Measurements from ENCODE around the gene CLEC1A.

CLEC1A gene

DNA sequence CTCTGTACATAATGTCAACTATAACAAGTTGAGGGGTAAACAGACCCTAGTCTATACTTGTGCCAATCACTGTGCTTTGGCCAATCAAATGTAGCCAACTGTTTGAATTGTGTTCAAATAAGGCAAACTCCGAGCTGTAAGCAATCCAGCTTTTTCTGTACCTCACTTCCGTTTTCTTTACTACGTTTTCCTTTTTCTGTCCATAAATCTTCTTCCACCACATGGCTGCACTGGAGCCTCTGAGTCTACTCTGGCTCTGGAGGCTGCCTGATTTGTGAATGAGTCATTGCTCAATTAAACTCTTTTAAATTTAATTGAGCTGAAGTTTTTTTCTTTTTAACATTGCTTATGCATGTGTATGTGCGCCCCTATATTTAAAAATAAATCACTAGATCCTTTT is 29.7 kb downstream of the CLEC1A start:
- no peak overlapping the region for H3K14ac ChIP-seq (ENCODE audit: low read length)
- no peak overlapping the region for H3K23ac ChIP-seq (ENCODE audit: low read depth, low read length, poor library complexity)
- H3K4me2 ChIP-seq (ENCODE audit: insufficient read depth, low read length, poor library complexity, severe bottlenecking): no peak overlapping the region
- no peak overlapping the region for H2BK15ac ChIP-seq (ENCODE audit: low read length)
- no peaks in the 10 kb centered on the region for H3K9me3 ChIP-seq (replicated peaks in 1 of 2; ENCODE audit: control insufficient read depth in 2 of 2, insufficient read depth in 1 of 2, low read depth in 1 of 2, low read length in 2 of 2)
- H3K4ac ChIP-seq (ENCODE audit: low read length): no peak overlapping the region
- no peak for DNase-seq (ENCODE audit: low spot score)
- H3K27ac ChIP-seq (replicated peaks; ENCODE audit: low read length): no peak overlapping the region
- peaks cover 0 to 2% of the 10 kb centered on the region in 2 donors for H3K4me1 ChIP-seq (ENCODE audit: control insufficient read depth in 2 of 2, insufficient read depth in 1 of 2, low read depth in 1 of 2, low read length in 2 of 2)
- no peak overlapping the region for H2BK12ac ChIP-seq (ENCODE audit: low read length)
- peaks cover 0 to 2% (median 0%) of the 10 kb centered on the region in 3 experiments for H3K27me3 ChIP-seq (ENCODE audit: control insufficient read depth in 3 of 3, insufficient read depth in 3 of 3, low read depth in 1 of 3, low read length in 3 of 3)
- H3K36me3 ChIP-seq (replicated peaks in 1 of 2; ENCODE audit: control insufficient read depth in 2 of 2, insufficient read depth in 2 of 2, low read length in 2 of 2): no peaks in the 10 kb centered on the region
- H2BK120ac ChIP-seq (ENCODE audit: low read depth, low read length): no peak overlapping the region
- no peak overlapping the region for H2BK5ac ChIP-seq (ENCODE audit: low read length)
- no peak overlapping the region for H3K18ac ChIP-seq (ENCODE audit: low read length)
- no peak overlapping the region for H2AFZ ChIP-seq (ENCODE audit: low read length)
- no CpG with 5 or more reads among the region's 4 CpGs for WGBS, 2 donors (ENCODE audit: extremely low coverage in 2 of 2, insufficient read length in 2 of 2, insufficient replicate concordance in 1 of 2)
- H3K79me1 ChIP-seq (ENCODE audit: low read depth, low read length): no peaks in the 10 kb centered on the region
- no peak overlapping the region for H4K91ac ChIP-seq (ENCODE audit: low read depth, low read length, poor library complexity)
- no peak overlapping the region for H2AK5ac ChIP-seq (ENCODE audit: low read depth, low read length)
- no peak overlapping the region for H3K4me3 ChIP-seq (ENCODE audit: low read length in 2 of 2)
- no peak overlapping the region for H4K8ac ChIP-seq (ENCODE audit: low read depth, low read length)
- H3K9ac ChIP-seq (ENCODE audit: low read depth, low read length, poor library complexity): no peak overlapping the region

GRCh38 chr12:10068644-10069043 is 30.1 kb downstream of the CLEC1A start:
- H3K9me3 ChIP-seq (replicated peaks in 1 of 2; ENCODE audit: control insufficient read depth in 2 of 2, insufficient read depth in 1 of 2, low read depth in 1 of 2, low read length in 2 of 2): no peaks in the 10 kb centered on the region
- no peak overlapping the region for H2AK5ac ChIP-seq (ENCODE audit: low read depth, low read length)
- H3K4me3 ChIP-seq (ENCODE audit: low read length in 2 of 2): no peak overlapping the region
- no peak overlapping the region for H2BK5ac ChIP-seq (ENCODE audit: low read length)
- no peak overlapping the region for H2AFZ ChIP-seq (ENCODE audit: low read length)
- H3K27ac ChIP-seq (replicated peaks; ENCODE audit: low read length): no peak overlapping the region
- H3K18ac ChIP-seq (ENCODE audit: low read length): no peak overlapping the region
- H3K14ac ChIP-seq (ENCODE audit: low read length): no peak overlapping the region
- no peak overlapping the region for H2BK15ac ChIP-seq (ENCODE audit: low read length)
- H4K8ac ChIP-seq (ENCODE audit: low read depth, low read length): no peak overlapping the region
- no peak overlapping the region for H3K4me2 ChIP-seq (ENCODE audit: insufficient read depth, low read length, poor library complexity, severe bottlenecking)
- peaks cover 0 to 2% (median 0%) of the 10 kb centered on the region in 3 experiments for H3K27me3 ChIP-seq (ENCODE audit: control insufficient read depth in 3 of 3, insufficient read depth in 3 of 3, low read depth in 1 of 3, low read length in 3 of 3)
- H3K36me3 ChIP-seq (replicated peaks in 1 of 2; ENCODE audit: control insufficient read depth in 2 of 2, insufficient read depth in 2 of 2, low read length in 2 of 2): no peaks in the 10 kb centered on the region
- no peak overlapping the region for H2BK120ac ChIP-seq (ENCODE audit: low read depth, low read length)
- no peak overlapping the region for H3K4ac ChIP-seq (ENCODE audit: low read length)
- H3K23ac ChIP-seq (ENCODE audit: low read depth, low read length, poor library complexity): no peak overlapping the region
- WGBS, 2 donors (ENCODE audit: extremely low coverage in 2 of 2, insufficient read length in 2 of 2, insufficient replicate concordance in 1 of 2): no CpG with 5 or more reads among the region's 1 CpG
- no peaks in the 10 kb centered on the region for H3K79me1 ChIP-seq (ENCODE audit: low read depth, low read length)
- DNase-seq (ENCODE audit: low spot score): no peak
- no peak overlapping the region for H2BK12ac ChIP-seq (ENCODE audit: low read length)
- H3K9ac ChIP-seq (ENCODE audit: low read depth, low read length, poor library complexity): no peak overlapping the region
- H3K4me1 ChIP-seq (ENCODE audit: control insufficient read depth in 2 of 2, insufficient read depth in 1 of 2, low read depth in 1 of 2, low read length in 2 of 2): peaks cover 0 to 2% of the 10 kb centered on the region in 2 donors
- H4K91ac ChIP-seq (ENCODE audit: low read depth, low read length, poor library complexity): no peak overlapping the region

DNA sequence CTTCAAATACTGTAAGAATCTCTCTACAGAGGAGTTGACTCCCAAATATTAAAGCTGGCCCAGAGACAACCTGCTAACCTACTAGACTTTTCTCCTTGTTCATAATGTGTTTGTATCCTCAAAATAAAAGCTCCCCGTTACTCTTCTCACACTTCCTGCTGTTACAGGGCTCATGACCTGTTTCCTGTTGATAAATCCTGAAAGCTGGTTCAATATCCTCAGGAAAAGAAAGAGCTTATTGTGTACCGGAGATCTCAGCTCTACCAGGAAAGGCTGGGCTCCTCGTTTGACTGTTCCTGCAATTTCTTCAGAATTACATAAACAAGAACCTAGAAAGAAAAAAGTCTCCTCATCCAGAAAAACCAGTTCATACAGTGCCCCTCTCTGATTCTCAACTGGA is 30.8 kb downstream of the CLEC1A start:
- no peak overlapping the region for H3K4me3 ChIP-seq (ENCODE audit: low read length in 2 of 2)
- no peak overlapping the region for H2BK15ac ChIP-seq (ENCODE audit: low read length)
- H3K14ac ChIP-seq (ENCODE audit: low read length): no peak overlapping the region
- WGBS, 2 donors (ENCODE audit: extremely low coverage in 2 of 2, insufficient read length in 2 of 2, insufficient replicate concordance in 1 of 2): no CpG with 5 or more reads among the region's 3 CpGs
- no peak overlapping the region for H3K4me2 ChIP-seq (ENCODE audit: insufficient read depth, low read length, poor library complexity, severe bottlenecking)
- no peak overlapping the region for H4K8ac ChIP-seq (ENCODE audit: low read depth, low read length)
- H2BK5ac ChIP-seq (ENCODE audit: low read length): no peak overlapping the region
- no peak for DNase-seq (ENCODE audit: low spot score)
- H3K79me1 ChIP-seq (ENCODE audit: low read depth, low read length): no peaks in the 10 kb centered on the region
- no peak overlapping the region for H3K27ac ChIP-seq (replicated peaks; ENCODE audit: low read length)
- H2AFZ ChIP-seq (ENCODE audit: low read length): peak overlapping the region; percentile 49
- no peak overlapping the region for H3K23ac ChIP-seq (ENCODE audit: low read depth, low read length, poor library complexity)
- H3K9ac ChIP-seq (ENCODE audit: low read depth, low read length, poor library complexity): no peak overlapping the region
- no peaks in the 10 kb centered on the region for H3K9me3 ChIP-seq (replicated peaks in 1 of 2; ENCODE audit: control insufficient read depth in 2 of 2, insufficient read depth in 1 of 2, low read depth in 1 of 2, low read length in 2 of 2)
- no peak overlapping the region for H3K4ac ChIP-seq (ENCODE audit: low read length)
- peaks cover 0 to 2% (median 0%) of the 10 kb centered on the region in 3 experiments for H3K27me3 ChIP-seq (ENCODE audit: control insufficient read depth in 3 of 3, insufficient read depth in 3 of 3, low read depth in 1 of 3, low read length in 3 of 3)
- H2AK5ac ChIP-seq (ENCODE audit: low read depth, low read length): no peak overlapping the region
- H2BK12ac ChIP-seq (ENCODE audit: low read length): no peak overlapping the region
- H3K18ac ChIP-seq (ENCODE audit: low read length): no peak overlapping the region
- H2BK120ac ChIP-seq (ENCODE audit: low read depth, low read length): no peak overlapping the region
- H3K4me1 ChIP-seq (ENCODE audit: control insufficient read depth in 2 of 2, insufficient read depth in 1 of 2, low read depth in 1 of 2, low read length in 2 of 2): peaks cover 0 to 2% of the 10 kb centered on the region in 2 donors
- no peak overlapping the region for H4K91ac ChIP-seq (ENCODE audit: low read depth, low read length, poor library complexity)
- no peaks in the 10 kb centered on the region for H3K36me3 ChIP-seq (replicated peaks in 1 of 2; ENCODE audit: control insufficient read depth in 2 of 2, insufficient read depth in 2 of 2, low read length in 2 of 2)

GRCh38 chr12:10067264-10067663 is 31.5 kb downstream of the CLEC1A start:
- no peaks in the 10 kb centered on the region for H3K79me1 ChIP-seq (ENCODE audit: low read depth, low read length)
- no peak overlapping the region for H3K14ac ChIP-seq (ENCODE audit: low read length)
- H2AK5ac ChIP-seq (ENCODE audit: low read depth, low read length): no peak overlapping the region
- no peaks in the 10 kb centered on the region for H3K9me3 ChIP-seq (replicated peaks in 1 of 2; ENCODE audit: control insufficient read depth in 2 of 2, insufficient read depth in 1 of 2, low read depth in 1 of 2, low read length in 2 of 2)
- no peak overlapping the region for H3K4ac ChIP-seq (ENCODE audit: low read length)
- peaks cover 0 to 2% of the 10 kb centered on the region in 2 donors for H3K4me1 ChIP-seq (ENCODE audit: control insufficient read depth in 2 of 2, insufficient read depth in 1 of 2, low read depth in 1 of 2, low read length in 2 of 2)
- no peak overlapping the region for H4K91ac ChIP-seq (ENCODE audit: low read depth, low read length, poor library complexity)
- H2BK12ac ChIP-seq (ENCODE audit: low read length): no peak overlapping the region
- H4K8ac ChIP-seq (ENCODE audit: low read depth, low read length): no peak overlapping the region
- no peak overlapping the region for H3K4me2 ChIP-seq (ENCODE audit: insufficient read depth, low read length, poor library complexity, severe bottlenecking)
- no peak overlapping the region for H3K18ac ChIP-seq (ENCODE audit: low read length)
- WGBS, 2 donors (ENCODE audit: extremely low coverage in 2 of 2, insufficient read length in 2 of 2, insufficient replicate concordance in 1 of 2): no CpG with 5 or more reads among the region's 4 CpGs
- no peak overlapping the region for H2BK5ac ChIP-seq (ENCODE audit: low read length)
- peaks cover 0 to 2% (median 0%) of the 10 kb centered on the region in 3 experiments for H3K27me3 ChIP-seq (ENCODE audit: control insufficient read depth in 3 of 3, insufficient read depth in 3 of 3, low read depth in 1 of 3, low read length in 3 of 3)
- no peak overlapping the region for H3K27ac ChIP-seq (replicated peaks; ENCODE audit: low read length)
- H2BK120ac ChIP-seq (ENCODE audit: low read depth, low read length): no peak overlapping the region
- no peak overlapping the region for H2BK15ac ChIP-seq (ENCODE audit: low read length)
- DNase-seq (ENCODE audit: low spot score): no peak
- no peak overlapping the region for H3K23ac ChIP-seq (ENCODE audit: low read depth, low read length, poor library complexity)
- no peaks in the 10 kb centered on the region for H3K36me3 ChIP-seq (replicated peaks in 1 of 2; ENCODE audit: control insufficient read depth in 2 of 2, insufficient read depth in 2 of 2, low read length in 2 of 2)
- no peak overlapping the region for H2AFZ ChIP-seq (ENCODE audit: low read length)
- no peak overlapping the region for H3K9ac ChIP-seq (ENCODE audit: low read depth, low read length, poor library complexity)
- no peak overlapping the region for H3K4me3 ChIP-seq (ENCODE audit: low read length in 2 of 2)
